ENCODE measurements around the gene GRIP1.

Gene GRIP1

DNA sequence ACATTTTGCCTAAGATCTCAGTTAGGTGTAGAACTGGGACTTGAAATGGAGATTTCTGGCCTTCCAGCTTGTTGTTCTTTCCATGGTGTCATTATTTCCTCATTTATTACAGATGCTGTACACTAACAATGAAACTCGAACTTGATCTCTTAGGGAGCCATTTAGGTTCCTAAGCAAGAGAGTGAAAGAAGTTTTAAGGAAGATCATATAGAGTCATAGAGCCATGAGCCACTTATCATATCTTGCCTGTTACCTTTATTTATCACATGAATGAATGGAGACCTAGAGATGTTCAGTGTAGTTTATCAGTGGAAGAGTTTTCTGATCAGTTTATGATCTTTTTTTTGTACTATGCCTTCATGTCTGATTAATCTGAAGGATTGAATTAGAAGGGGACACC, 366.7 kb downstream of the GRIP1 start:
- DNase-seq, result no peak

DNA sequence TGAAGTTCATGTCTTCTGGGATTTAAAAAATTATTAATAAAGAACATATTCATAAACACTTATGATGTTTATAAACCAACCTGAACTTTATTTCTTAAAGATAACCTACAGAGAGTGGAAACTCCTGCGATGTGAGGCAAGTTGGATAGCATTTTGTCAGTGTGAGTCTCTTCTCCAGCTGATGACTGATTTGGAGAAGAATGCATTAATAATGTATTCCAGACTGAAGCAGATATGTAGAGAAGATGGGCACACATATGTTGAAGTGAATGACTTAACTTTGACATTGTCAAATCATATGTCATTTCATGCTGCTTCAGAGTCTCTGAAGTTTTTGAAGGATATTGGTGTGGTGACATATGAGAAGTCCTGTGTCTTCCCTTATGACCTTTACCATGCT, 369.3 kb downstream of the GRIP1 start:
- DNase-seq, result no peak

DNA sequence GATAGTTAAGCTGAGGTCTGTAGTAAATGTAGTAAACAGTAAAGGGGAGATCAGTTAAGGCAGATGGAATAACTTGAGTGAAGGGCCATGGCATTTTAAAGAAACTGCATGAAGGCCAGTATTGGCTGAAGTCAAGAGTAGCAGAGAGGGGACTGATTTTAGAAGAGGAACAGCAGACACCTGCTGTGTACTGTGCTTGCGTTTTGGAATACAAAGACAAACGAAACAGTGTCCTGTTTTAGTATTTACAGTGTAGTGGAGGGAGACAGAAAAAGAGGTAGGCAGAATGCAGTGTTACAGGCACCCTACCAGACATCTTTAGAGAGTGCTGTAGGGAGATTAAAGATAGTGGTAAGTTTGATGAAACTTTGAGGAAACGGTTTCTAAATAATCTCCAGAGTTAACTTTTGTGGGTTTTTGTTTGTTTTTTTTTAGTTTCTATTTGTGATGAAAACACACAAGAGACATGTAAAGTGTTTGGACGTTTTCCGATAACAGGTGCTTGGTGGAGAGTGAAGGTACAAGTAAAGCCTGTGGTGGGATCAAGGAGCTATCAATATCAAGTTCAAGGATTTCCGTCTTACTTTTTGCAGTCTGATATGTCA, 374.5 kb downstream of the GRIP1 start:
- no peak for DNase-seq

DNA sequence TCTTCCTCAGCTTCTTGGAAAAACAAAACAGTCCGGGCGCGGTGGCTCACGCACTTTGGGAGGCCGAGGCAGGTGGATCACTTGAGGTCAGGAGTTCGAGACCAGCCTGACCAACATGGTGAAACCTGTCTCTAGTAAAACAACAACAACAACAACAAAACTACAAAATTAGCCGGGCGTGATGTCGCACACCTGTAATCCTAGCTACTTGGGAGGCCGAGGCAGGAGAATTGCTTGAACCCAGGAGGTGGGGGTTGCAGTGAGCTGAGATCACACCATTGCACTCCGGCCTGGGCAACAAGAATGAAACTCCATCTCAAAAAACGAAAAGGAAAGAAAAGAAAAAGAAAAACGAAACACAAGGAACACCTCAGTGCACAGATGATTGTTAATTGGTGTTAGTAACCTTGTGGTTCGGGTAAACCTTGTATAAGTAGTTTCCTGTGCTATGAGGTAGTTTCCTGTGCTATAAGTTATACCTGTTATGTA, 375.5 kb downstream of the GRIP1 start:
- peak; percentile 70 for DNase-seq

DNA sequence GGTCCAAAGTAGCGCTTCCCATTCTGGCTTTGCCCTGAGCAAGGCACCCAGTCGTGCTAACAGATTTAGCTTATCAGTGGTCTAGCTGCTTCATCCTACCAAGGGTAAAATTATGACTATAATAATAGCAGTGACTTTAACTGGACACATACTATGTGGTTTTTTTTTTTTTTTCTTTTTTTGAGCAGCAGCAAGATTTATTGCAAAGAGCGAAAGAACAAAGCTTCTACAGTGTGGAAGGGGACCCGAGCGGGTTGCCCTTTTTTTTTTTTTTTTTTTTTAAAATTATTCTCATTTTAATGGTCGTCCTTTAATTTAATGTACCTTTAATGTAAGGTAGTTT, 376.1 kb downstream of the GRIP1 start:
- DNase-seq, result no peak

DNA sequence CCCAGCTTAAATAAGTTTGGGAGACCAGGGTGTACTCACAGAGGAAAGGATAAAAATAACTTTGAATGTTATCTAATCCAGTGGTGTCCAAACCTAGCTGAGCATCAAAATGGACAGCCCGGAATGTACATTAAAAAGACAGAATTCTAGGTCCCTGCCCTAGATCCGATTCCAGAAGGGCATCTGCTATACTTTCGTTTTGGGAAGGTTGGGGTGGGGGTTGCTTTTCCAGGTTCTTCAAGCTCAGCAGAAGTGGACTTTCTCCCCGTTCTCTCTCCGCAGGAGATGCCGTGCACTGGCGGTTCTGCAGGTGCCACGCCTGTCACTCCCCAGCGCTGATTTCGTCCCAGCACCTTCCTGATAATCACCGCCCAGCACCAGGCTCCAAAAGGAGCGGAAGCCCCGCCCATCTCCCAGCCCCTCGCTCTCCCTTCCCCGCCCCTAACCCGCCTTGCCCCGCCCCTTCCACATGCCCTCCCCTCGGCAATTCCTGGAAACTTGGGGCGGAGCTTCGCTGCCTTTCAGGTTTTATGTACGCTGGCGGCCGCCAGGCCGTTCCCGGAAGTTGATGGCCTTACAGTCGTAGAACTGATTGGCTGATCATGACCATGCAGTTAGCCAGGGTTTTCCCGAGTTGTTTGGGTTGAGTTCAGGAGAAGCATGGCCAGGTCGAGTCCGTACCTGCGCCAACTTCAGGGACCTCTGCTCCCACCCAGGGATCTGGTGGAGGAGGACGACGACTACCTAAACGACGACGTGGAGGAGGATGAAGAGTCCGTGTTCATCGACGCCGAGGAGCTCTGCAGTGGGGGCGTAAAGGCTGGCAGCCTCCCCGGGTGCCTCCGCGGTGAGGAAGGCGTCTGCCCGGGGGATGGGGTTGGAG, 376.7 kb downstream of the GRIP1 start, which contains the start of gene HELB:
HELB (plus strand) TSS at position 550 of the 883 bp plus-strand sequence; CDS start at position 661, 111 bp downstream.
- DNase-seq, result peak; percentile 98

DNA sequence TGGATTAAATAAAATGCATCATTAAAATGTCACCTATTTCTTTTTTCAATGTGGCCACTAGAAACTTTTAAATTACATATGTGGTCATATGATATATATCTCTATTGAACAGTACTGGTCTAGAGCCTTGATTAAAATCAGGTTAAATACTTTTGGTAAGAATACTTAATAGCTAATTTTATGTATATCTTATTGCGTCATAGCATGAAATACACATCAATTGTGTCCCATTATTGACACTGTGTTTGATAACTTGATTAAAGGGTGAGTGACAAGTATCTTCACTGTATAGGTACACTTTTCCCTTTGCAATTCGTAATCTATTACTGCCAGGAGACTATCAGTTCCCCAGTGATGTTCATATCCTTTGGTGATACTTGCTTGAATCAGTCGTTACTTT, 381.0 kb downstream of the GRIP1 start:
- DNase-seq, result no peak
